Suppressor macrophage treated with lipopolysaccharide for 4 hours (primary cell): ENCODE data around the gene ASCC1.
"Not testable (repeated sequence)": the region's sequence is repeated elsewhere in the genome, so short reads cannot be mapped to it uniquely, and the experiment has no call there.

ENCODE experiments used
- DNase-seq: peaks from one replicate; pipeline ENCODE4 v3.0.0-alpha.2; 2020

The ASCC1 gene

GRCh38 chr10:72215611-72216549, at the start of gene ASCC1, which contains the start of gene ANAPC16:
Gene ASCC1, minus strand, starts transcription at chr10:72216276. Its CDS starts 2,978 bp downstream, at chr10:72213298.
Gene ANAPC16, plus strand, starts transcription at chr10:72216012. Its CDS starts 7,903 bp downstream, at chr10:72223915.
- peak; percentile 94 for DNase-seq

GRCh38 chr10:72265508-72265907, 49.4 kb upstream of the ASCC1 start:
- DNase-seq: no peak

- DNase-seq: peak; percentile 67
These were observed 48.5 kb upstream of the ASCC1 start for GRCh38 chr10:72264536-72264935.

GRCh38 chr10:72263613-72264241, 47.7 kb upstream of the ASCC1 start:
- no peak for DNase-seq

- no peak for DNase-seq
These were observed 45.8 kb upstream of the ASCC1 start for GRCh38 chr10:72261784-72262404.

GRCh38 chr10:72260976-72261783, 45.1 kb upstream of the ASCC1 start:
- peak; percentile 72 for DNase-seq

GRCh38 chr10:72260239-72260975, 44.3 kb upstream of the ASCC1 start:
- peak; percentile 78 for DNase-seq

GRCh38 chr10:72259491-72260238, 43.6 kb upstream of the ASCC1 start:
- DNase-seq: peak; percentile 40

GRCh38 chr10:72258617-72259016, 42.5 kb upstream of the ASCC1 start:
- no peak for DNase-seq

- DNase-seq: peak; percentile 97
These were observed 41.2 kb upstream of the ASCC1 start for GRCh38 chr10:72257051-72257892.

GRCh38 chr10:72255977-72256729, 40.1 kb upstream of the ASCC1 start:
- DNase-seq: no peak

GRCh38 chr10:72254813-72255568, 38.9 kb upstream of the ASCC1 start:
- DNase-seq: peak; percentile 56

- no peak for DNase-seq
These were observed 37.5 kb upstream of the ASCC1 start for GRCh38 chr10:72253578-72253977.

GRCh38 chr10:72252972-72253371, 36.9 kb upstream of the ASCC1 start:
- no peak for DNase-seq

- no peak for DNase-seq
These were observed 35.6 kb upstream of the ASCC1 start for GRCh38 chr10:72251635-72252034.

GRCh38 chr10:72250666-72251065, 34.6 kb upstream of the ASCC1 start:
- DNase-seq: no peak

GRCh38 chr10:72249176-72249862, 33.2 kb upstream of the ASCC1 start:
- DNase-seq: not testable (repeated sequence)
